HCT116 (cell line): Measurements from ENCODE around the gene ACTG1.
A peak's percentile ranks its signal among the peaks of the same experiment; 100 is the strongest.

Experiments
- CTCF ChIP-seq, 3 experiments: fragments of 200-600 bp in 1 of 3; sonication (generic) in 1 of 3; IDR thresholded peaks in 2 of 3; conservative IDR thresholded peaks in 1 of 3; 2 replicates each; pipeline ENCODE4 v1.5.1; 2012 to 2017; ENCODE audit warnings: low read depth in 2 of 3, low read length in 2 of 3, antibody characterized with exemption in 1 of 3, borderline replicate concordance in 1 of 3, control low read depth in 1 of 3, mild to moderate bottlenecking in 1 of 3, mixed read lengths in 1 of 3, mixed run types in 1 of 3, moderate library complexity in 1 of 3; ENCODE audit not compliant: insufficient read depth in 1 of 3
- EZH2 ChIP-seq: fragments of 200-600 bp; sonication (generic); IDR thresholded peaks from 2 replicates; pipeline ENCODE4 v1.6.1; 2017; ENCODE audit warnings: antibody characterized with exemption, mixed run types
- FOSL1 ChIP-seq: IDR thresholded peaks from 2 replicates; pipeline ENCODE4 v1.6.1; 2012; ENCODE audit warnings: low read depth
- JUND ChIP-seq: IDR thresholded peaks from 2 replicates; pipeline ENCODE4 v1.6.1; 2012
- MAX ChIP-seq: IDR thresholded peaks from 2 replicates; pipeline ENCODE4 v1.6.1; 2012
- POLR2A ChIP-seq: IDR thresholded peaks from 2 replicates; pipeline ENCODE4 v1.7.0; 2011; ENCODE audit warnings: borderline replicate concordance; ENCODE audit not compliant: insufficient read depth, insufficient read length; ENCODE audit errors: extremely low read depth
- REST ChIP-seq: IDR thresholded peaks from 2 replicates; pipeline ENCODE4 v1.6.1; 2012; ENCODE audit warnings: low read depth

- TF ChIP-seq CTCF (IDR thresholded peaks at IDR 0.05 in 2 of 3, conservative IDR thresholded peaks at IDR 0.05 in 1 of 3; ENCODE audit: borderline replicate concordance in 1 of 3, insufficient read depth in 1 of 3, low read depth in 2 of 3, low read length in 2 of 3) (no peak), REST (no peak), MAX (0 out of 2 replicates have a peak, but pooled peaks have one; percentile 5), POLR2A (no peak), FOSL1 (no peak), EZH2 (no peak), JUND (no peak; the same call in 1 of the 2 replicates)
Observed at GRCh38 chr17:81538651-81539570, 26.3 kb upstream of the ACTG1 start.
